Left hindlimb (tissue), 1 donor: ENCODE results near the gene GOLGA6L10.
A peak's percentile ranks its signal among the peaks of the same experiment; 100 is the strongest.
"Not testable (repeated sequence)": the region's sequence is repeated elsewhere in the genome, so short reads cannot be mapped to it uniquely, and the experiment has no call there.

ENCODE experiments used
- DNase-seq: peaks from one replicate; pipeline ENCODE4 v3.0.0-alpha.2; 2018

The GOLGA6L10 gene

DNA sequence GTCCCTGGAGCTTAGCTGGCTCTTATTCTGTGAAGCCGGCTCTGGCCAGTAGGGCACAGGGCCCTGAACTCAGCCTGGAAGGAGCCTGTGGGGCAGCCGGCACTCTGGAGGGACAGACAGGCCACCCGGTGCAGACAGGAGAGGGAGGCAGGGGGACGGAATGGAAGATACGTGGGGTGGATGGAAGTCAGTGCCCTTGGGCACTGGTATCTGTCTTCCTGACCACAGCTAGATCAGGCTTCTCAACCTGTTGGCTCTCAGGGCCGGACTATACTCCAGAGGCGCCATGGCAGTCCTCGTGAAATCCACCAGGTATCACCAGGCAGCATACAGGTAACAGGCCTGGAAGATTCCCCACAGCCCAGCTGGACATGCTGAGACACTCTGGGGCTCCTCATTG, 10.7 kb downstream of the GOLGA6L10 start:
- DNase-seq: not testable (repeated sequence)

GRCh38 chr15:82338053-82338452, 11.2 kb downstream of the GOLGA6L10 start:
- DNase-seq: not testable (repeated sequence)

- DNase-seq: not testable (repeated sequence)
These were observed 12.2 kb downstream of the GOLGA6L10 start for GRCh38 chr15:82337051-82337450.

GRCh38 chr15:82336180-82336647, 13.1 kb downstream of the GOLGA6L10 start:
- peak; percentile 20 for DNase-seq

- DNase-seq: not testable (repeated sequence)
These were observed 14.3 kb downstream of the GOLGA6L10 start for GRCh38 chr15:82335006-82335405.

GRCh38 chr15:82334554-82334932, 14.7 kb downstream of the GOLGA6L10 start:
- not testable (repeated sequence) for DNase-seq

GRCh38 chr15:82333603-82334553, 15.4 kb downstream of the GOLGA6L10 start:
- DNase-seq: not testable (repeated sequence)

DNA sequence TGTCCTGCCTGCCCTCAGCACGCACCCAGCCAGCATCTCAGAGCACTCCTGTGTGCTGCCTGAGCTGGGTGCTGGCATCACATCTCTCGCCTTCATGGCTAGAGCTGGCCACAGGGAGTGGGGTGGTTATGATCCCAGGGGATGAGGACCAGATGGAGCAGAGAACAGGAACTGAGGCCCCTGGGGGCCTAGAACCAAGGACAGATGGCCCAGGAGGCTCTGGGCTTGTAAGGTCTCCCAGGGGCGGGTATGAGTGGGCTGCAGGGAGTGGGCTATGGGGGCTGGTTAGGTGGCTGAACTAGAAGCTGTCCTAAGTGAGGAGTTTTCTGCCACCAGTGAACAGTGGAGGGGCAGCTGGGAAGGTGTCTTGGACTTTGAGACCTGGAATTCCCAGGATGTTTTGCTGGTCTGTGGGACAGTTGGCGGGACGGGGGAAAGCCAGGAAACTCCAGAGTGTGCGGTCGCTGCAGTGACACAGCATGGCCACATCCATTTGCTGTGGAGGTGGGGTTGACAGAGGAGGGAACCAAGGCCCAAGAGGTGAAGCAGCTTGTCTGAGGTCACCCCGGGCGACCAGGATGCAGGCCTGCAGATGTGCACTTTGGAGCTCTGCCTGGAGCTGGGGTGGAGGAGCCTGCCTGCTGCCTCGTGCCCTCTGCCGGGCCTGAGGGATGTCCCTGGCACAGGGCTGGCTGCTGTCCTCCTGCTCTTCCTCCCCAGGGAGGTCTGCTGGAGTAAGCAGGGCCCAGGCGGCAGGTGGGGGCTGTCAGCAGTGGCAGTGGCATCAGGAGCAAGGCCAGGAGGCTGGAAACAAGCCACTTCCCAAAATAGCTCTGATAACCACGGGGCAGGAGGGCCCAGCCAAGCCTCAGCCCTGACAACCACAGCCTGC, 16.3 kb downstream of the GOLGA6L10 start:
- peak; percentile 30 for DNase-seq

GRCh38 chr15:82331576-82332304, 17.5 kb downstream of the GOLGA6L10 start:
- DNase-seq: not testable (repeated sequence)

DNA sequence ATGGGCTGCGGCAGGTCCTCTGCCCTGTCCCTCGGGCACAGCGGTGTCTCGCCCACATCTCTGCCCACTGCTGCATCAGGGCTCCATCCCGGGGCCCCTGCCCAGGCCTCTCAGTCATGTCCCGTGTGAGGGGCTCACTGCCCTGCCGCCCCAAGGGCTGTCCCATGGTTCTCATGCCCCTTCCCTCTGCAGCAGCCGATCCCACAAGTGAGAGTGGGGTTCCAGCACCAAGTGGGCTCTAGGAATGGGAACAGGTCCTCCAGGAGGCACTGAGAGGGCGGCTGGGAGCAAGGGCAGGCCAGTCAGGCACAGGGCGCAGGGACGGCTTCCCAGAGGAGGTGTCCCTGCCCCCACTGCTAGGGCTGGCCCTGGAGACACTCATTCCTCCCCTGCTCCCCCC, 18.4 kb downstream of the GOLGA6L10 start:
- DNase-seq: not testable (repeated sequence)

DNA sequence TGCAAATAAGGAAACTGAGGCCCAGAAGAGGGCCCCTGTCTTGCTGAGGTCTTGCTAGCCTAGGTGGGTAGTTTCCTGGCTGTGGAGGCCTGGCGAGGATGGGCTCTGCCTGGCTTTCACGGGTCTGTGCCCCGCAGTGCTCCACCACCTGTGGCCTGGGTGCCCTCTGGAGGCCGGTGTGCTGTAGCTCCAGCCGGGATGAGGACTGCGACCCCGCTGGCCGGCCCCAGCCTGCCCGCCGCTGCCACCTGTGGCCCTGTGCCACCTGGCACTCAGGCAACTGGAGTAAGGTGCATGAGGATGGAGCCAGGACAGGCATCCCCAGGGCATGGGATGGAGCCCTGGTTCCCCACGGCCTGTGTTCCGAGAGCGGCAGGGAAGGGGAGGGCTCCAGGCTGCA, 20.2 kb downstream of the GOLGA6L10 start:
- DNase-seq: not testable (repeated sequence)

DNA sequence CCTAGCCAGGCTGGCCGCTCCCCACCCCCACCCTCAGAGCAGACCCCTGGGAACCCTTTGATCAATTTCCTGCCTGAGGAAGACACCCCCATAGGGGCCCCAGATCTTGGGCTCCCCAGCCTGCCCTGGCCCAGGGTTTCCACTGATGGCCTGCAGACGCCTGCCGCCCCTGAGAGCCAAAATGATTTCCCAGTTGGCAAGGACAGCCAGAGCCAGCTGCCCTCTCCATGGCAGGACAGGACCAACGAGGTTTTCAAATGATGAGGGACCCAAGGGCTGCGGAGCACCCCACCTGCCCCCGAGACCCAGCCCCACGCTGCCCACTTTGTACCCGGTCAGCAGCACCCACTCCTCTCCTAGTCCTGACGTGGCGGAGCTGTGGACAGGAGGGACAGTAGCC, 21.9 kb downstream of the GOLGA6L10 start:
- DNase-seq: not testable (repeated sequence)

DNA sequence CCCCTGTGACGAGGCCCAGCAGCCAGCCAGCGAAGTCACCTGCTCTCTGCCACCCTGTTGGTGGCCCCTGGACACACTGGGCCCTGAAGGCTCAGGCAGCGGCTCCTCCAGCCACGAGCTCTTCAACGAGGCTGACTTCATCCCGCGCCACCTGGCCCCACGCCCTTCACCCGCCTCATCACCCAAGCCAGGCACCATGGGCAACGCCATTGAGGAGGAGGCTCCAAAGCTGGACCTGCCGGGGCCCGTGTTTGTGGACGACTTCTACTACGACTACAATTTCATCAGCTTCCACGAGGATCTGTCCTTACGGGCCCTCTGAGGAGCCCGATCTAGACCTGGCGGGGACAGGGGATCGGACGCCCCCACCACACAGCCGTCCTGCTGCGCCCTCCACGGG, 22.4 kb downstream of the GOLGA6L10 start:
- DNase-seq: not testable (repeated sequence)

DNA sequence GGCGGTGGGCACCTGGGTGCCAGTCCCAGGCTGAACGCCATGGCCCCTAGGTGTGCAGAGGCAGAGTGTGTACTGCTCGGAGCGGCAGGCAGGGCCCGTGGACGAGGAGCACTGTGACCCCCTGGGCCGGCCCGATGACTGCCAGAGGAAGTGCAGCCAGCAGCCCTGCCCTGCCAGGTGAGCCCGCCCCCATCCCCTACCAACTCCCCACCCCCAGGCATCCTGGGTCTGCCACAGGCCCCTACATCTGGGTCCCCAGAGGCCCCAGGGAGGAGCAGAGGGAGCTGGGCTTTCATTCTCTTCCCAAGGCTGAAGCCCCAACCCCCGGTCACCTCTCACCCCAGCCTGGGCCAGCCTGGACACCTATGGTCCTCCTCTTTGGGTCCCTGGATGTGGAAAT, 23.6 kb downstream of the GOLGA6L10 start:
- DNase-seq: not testable (repeated sequence)

DNA sequence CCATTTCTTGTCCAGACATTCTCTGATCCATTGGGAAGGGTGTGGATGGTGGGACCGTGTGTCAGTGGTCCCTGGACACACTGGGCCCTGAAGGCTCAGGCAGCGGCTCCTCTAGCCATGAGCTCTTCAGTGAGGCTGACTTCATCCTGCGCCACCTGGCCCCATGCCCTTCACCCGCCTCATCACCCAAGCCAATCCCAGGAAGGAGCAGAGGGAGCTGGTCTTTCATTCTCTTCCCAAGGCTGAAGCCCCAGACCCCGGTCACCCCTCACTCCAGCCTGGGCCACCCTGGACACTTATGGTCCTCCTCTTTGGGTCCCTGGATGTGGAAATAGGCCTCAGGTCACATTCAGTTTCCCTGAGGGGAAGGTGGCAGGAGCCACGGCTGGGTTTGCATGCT, 24.4 kb downstream of the GOLGA6L10 start:
- not testable (repeated sequence) for DNase-seq

DNA sequence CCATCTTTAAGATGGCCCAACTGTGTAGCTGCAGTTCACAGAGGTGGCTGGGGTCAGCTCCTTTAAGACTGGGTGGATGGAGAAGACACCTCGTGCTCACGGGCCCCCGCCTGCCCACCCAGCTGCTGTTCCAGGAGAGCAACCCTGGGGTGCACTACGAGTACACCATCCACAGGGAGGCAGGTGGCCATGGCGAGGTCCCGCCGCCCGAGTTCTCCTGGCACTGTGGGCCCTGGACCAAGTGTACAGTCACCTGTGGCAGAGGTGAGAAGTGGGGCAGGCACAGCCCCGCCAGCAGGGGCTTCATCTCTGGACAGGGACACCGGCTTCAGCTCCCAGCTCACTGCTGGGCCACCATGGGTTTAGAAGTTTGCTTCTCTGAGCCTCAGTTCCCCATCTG, 26.8 kb downstream of the GOLGA6L10 start:
- DNase-seq: not testable (repeated sequence)

GRCh38 chr15:82320861-82321260, 28.4 kb downstream of the GOLGA6L10 start:
- not testable (repeated sequence) for DNase-seq

DNA sequence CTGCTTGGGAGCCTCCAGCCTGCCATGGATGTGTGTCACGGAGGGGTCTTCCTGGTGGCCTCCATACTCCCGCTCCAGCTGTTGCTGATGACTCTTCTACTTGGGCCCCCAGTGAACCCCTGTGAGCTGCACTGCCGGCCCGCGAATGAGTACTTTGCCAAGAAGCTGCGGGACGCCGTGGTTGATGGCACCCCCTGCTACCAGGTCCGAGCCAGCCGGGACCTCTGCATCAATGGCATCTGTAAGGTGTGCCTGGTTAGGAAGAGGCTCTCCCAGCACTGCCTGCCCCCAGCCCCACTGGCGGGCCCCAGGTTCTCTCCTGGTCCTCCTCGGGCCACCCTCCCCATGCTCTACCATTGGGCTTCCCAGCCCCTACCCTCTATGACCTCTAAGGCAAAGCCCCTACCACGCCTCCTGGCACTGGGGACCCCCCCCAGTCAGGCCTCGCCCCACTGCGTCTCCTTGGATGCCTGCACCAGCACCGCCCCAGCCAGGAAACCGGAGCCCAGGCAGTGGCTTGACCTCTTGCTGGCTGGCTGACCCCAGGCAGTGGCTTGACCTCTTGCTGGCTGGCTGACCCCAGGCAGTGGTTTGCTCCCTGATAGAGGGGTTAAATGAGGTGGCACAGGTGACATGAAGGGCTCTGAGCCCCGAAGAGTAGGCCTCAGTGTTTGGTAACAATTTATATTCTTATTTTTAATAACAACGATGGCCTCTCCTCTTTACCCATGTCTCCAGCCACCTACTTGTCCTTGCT, 29.6 kb downstream of the GOLGA6L10 start:
- DNase-seq: not testable (repeated sequence)

DNA sequence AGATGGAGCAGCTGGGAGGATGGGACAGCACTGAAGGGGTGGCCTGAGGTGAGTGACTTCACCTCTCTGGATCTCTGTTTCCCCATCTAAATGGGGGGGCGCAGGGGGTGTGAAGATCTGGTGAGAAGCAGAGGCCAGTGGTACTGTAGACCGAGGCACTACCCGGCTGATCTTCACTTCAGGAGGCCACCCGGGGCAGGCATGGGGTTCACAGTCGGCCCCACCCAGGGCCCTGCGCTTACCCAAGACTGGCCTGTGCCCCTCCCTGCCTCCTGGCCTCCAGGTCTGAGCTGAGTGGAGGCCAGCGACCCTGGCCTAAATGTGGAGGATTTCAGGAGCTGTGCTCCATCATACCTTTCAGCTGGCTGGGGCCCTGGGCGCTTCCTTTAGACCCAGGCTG, 31.0 kb downstream of the GOLGA6L10 start:
- DNase-seq: not testable (repeated sequence)

DNA sequence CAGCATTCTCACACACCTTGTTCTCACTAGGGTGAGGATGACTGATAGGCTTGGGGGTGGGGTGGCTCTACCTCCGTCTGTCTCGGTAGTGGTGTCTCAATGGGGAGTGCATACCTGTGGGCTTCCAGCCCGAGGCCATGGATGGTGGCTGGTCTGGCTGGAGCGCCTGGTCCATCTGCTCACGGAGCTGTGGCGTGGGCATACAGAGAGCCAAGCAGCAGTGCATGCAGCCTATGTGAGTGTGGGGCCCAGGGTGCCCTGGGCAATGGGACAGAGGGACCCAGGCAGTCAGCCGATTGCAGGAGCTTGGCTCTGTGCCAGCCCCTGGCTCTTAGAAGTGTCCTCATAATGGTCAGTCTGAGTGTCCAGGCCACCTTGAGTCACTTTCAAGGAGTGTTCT, 31.8 kb downstream of the GOLGA6L10 start:
- DNase-seq: not testable (repeated sequence)

- DNase-seq: no peak
These were observed 32.2 kb downstream of the GOLGA6L10 start for GRCh38 chr15:82317091-82317489.
